ENCODE measurements around the gene XPC.

Gene XPC

GRCh38 chr3:14222457-14222856, 44.1 kb upstream of the XPC start:
- H3K4me3 ChIP-seq (ENCODE audit: low read length) = no peak overlapping the region
- DNase-seq (ENCODE audit: low read depth) = no peak
- TF ChIP-seq CTCF (conservative IDR thresholded peaks at IDR 0.05; ENCODE audit: low read length) = no peak

GRCh38 chr3:14221902-14222301, 43.5 kb upstream of the XPC start:
- TF ChIP-seq CTCF (conservative IDR thresholded peaks at IDR 0.05; ENCODE audit: low read length) = no peak
- no peak overlapping the region for H3K4me3 ChIP-seq (ENCODE audit: low read length)
- DNase-seq (ENCODE audit: low read depth) = no peak

GRCh38 chr3:14220933-14221332, 42.5 kb upstream of the XPC start:
- no peak for DNase-seq (ENCODE audit: low read depth)
- no peak for TF ChIP-seq CTCF (conservative IDR thresholded peaks at IDR 0.05; ENCODE audit: low read length)
- no peak overlapping the region for H3K4me3 ChIP-seq (ENCODE audit: low read length)

GRCh38 chr3:14218355-14218754, 40.0 kb upstream of the XPC start:
- DNase-seq (ENCODE audit: low read depth) = peak; percentile 67
- no peak overlapping the region for H3K4me3 ChIP-seq (ENCODE audit: low read length)
- no peak for TF ChIP-seq CTCF (conservative IDR thresholded peaks at IDR 0.05; ENCODE audit: low read length)

GRCh38 chr3:14216257-14217048, 38.1 kb upstream of the XPC start:
- peak; percentile 18 for TF ChIP-seq CTCF (conservative IDR thresholded peaks at IDR 0.05; ENCODE audit: low read length)
- H3K4me3 ChIP-seq (ENCODE audit: low read length) = no peak overlapping the region
- DNase-seq (ENCODE audit: low read depth) = no peak

- DNase-seq (ENCODE audit: low read depth) = no peak
- no peak for TF ChIP-seq CTCF (conservative IDR thresholded peaks at IDR 0.05; ENCODE audit: low read length)
- no peak overlapping the region for H3K4me3 ChIP-seq (ENCODE audit: low read length)
These were observed 36.4 kb upstream of the XPC start for GRCh38 chr3:14214764-14215163.

- no peak for TF ChIP-seq CTCF (conservative IDR thresholded peaks at IDR 0.05; ENCODE audit: low read length)
- H3K4me3 ChIP-seq (ENCODE audit: low read length) = no peak overlapping the region
- DNase-seq (ENCODE audit: low read depth) = no peak
These were observed 34.8 kb upstream of the XPC start for GRCh38 chr3:14213066-14213774.
